ENCODE data around the gene CDHR2.

Gene CDHR2

DNA sequence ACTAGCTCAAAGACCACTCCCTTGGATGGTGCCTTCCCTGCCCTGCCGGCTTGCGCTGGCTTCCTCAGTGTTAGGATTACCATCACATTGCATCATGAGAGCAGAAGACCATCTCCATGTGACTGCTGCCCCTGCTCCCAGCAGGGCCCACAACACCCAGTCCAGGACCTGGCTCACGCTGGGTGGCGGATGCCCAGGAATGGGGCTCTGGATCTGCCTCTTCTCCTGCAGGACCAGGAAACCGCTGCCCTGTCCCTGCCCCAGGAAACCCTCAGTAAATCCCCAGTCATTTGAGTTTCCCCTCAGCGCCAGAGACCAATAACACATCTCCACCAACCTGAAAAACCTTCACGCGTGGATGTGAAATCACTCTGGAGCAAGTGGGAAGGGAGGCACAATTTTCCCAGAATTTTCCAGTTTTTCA lies 8.7 kb upstream of the CDHR2 start:
- TF ChIP-seq, protein P1, sequence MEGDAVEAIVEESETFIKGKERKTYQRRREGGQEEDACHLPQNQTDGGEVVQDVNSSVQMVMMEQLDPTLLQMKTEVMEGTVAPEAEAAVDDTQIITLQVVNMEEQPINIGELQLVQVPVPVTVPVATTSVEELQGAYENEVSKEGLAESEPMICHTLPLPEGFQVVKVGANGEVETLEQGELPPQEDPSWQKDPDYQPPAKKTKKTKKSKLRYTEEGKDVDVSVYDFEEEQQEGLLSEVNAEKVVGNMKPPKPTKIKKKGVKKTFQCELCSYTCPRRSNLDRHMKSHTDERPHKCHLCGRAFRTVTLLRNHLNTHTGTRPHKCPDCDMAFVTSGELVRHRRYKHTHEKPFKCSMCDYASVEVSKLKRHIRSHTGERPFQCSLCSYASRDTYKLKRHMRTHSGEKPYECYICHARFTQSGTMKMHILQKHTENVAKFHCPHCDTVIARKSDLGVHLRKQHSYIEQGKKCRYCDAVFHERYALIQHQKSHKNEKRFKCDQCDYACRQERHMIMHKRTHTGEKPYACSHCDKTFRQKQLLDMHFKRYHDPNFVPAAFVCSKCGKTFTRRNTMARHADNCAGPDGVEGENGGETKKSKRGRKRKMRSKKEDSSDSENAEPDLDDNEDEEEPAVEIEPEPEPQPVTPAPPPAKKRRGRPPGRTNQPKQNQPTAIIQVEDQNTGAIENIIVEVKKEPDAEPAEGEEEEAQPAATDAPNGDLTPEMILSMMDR (IDR thresholded peaks at IDR 0.05; ENCODE audit: low read depth, low read length, missing control alignments): no peak
- no peak overlapping the region for H3K4me3 ChIP-seq (replicated peaks; ENCODE audit: low read depth, low read length)
- DNase-seq (ENCODE audit: extremely low read depth, low read depth): no peak

DNA sequence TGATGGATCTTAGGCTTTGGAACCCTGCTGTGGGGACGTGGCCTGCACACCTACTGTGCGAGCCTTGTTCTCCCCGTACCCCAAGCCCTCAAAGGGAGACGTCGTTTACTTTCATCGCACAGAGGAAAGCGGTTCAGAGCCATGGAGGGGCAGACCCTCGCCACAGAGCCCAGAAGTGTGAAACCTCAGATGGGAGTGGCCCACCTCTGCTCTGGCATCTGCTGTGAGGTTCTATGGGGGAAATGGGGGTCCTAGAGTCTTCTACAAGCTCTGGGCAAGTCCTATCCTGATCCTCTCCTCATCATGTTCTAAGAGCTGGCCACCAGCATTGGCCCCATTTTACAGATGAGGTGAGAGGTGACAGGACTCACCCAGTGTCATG lies 8.2 kb upstream of the CDHR2 start:
- DNase-seq (ENCODE audit: extremely low read depth, low read depth): no peak

DNA sequence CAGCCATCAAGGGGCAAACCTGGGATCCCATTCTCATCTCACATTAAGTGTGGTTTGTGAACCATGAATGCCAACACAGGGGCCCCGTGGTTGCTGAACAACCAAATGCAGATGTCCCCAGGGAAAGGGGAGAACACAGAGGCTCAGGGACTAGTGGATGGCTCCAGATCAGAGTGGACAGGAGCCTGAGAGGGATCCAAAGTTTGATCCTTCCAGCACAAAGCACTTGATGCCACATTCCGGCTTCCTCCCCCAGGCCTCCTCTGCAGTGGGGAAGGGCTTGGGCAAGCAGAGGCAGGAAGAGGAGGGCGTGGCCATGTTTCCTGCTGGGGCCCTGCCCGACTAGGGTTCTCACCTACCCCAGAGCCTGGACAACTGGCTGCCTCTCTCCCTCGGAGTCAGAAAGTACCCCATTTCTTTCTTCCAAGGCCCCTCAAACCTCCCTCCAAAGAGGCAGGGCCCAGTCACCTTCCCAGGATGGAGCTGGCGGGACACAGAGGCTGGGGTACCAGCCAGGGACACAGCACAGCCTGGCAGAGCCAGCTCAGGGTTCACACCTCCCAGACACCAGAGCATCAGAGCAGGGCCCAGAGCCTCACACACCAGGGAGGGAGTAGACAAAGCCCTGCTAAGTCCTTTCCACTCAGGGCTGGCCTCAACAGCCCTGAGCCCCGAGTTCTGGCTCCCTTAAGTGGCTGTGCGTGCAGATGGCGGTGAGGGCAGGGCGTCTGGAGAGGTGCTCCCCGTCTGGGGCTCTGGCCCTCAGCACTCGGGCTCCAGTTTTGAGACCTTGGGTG lies 7.6 kb upstream of the CDHR2 start:
- TF ChIP-seq, protein P1 (IDR thresholded peaks at IDR 0.05; ENCODE audit: low read depth, low read length, missing control alignments): no peak
- DNase-seq (ENCODE audit: extremely low read depth, low read depth): no peak
- H3K4me3 ChIP-seq (replicated peaks; ENCODE audit: low read depth, low read length): no peak overlapping the region

More for the DNA sequence above, 8.2 kb upstream of the CDHR2 start:
- TF ChIP-seq, protein P1 (IDR thresholded peaks at IDR 0.05; ENCODE audit: low read depth, low read length, missing control alignments): no peak
- no peak overlapping the region for H3K4me3 ChIP-seq (replicated peaks; ENCODE audit: low read depth, low read length)

DNA sequence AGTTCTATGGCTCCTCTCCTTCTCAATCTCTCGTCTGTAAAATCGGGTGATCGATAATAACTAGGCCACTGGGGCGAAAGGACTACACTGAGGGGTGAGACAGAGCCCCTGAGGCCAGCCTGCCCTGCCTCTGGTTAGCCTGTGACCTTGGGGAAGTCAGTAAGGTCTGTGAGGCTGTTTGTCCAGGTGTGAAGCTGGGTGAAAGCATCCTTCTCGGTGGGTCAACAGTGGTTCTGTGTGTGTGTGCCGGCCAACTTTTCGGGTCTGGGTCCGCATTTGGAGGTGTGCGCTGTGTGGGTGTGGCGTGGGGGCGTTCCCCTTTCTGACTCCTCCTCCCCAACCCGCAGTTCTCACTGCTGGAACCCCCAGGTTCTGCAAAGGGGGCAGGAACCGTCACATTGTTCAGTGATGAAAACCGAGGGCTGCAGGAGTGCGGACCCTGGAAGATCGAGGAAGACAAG lies 7.0 kb upstream of the CDHR2 start:
- H3K4me3 ChIP-seq (replicated peaks; ENCODE audit: low read depth, low read length): peak overlapping the region; percentile 68
- DNase-seq (ENCODE audit: extremely low read depth, low read depth): no peak
- TF ChIP-seq, protein P1 (IDR thresholded peaks at IDR 0.05; ENCODE audit: low read depth, low read length, missing control alignments): no peak

DNA sequence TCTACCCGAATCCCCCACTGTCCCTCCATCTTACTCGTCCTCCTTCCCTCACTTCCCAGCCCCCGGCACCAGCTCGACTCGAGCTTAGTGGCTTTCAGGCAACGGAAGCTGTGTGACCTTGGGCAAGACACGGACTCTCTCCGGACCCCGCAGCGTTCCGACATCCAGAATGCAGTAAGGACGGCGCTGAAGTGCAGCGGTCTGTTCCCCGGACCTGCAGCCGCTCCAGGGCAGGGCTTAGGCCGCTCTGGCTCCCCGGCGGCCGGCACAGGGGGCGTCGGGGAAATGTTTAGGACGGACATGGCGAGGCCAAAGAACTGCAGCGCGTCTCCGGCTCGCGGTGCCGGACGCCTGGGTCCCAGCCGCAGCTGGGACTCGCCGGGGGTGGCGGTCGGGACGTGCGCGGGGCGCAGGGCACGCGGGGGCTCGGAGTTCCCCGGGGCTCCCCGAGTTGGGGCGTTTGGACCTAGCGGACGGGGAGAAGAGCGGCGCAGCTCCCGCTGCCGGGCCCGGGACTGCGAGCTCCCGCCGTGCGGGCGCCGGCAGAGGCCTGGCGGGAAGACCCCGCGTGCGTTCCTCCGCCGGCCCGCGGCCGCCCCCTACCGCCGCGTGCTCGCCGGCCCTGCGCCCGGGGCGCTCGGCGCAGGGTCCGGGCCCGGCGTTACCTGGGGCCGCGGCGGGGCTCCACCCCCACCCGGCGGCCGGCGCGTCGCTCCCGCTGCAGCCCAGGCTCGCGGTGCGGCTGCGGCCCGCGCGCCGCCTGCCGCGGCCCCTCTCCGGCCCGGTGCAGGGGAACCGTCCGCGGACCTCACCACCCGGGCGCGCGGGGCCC lies 6.3 kb upstream of the CDHR2 start:
- peak overlapping the region; percentile 68 for H3K4me3 ChIP-seq (replicated peaks; ENCODE audit: low read depth, low read length)
- TF ChIP-seq, protein P1 (IDR thresholded peaks at IDR 0.05; ENCODE audit: low read depth, low read length, missing control alignments): no peak
- DNase-seq (ENCODE audit: extremely low read depth, low read depth): no peak

DNA sequence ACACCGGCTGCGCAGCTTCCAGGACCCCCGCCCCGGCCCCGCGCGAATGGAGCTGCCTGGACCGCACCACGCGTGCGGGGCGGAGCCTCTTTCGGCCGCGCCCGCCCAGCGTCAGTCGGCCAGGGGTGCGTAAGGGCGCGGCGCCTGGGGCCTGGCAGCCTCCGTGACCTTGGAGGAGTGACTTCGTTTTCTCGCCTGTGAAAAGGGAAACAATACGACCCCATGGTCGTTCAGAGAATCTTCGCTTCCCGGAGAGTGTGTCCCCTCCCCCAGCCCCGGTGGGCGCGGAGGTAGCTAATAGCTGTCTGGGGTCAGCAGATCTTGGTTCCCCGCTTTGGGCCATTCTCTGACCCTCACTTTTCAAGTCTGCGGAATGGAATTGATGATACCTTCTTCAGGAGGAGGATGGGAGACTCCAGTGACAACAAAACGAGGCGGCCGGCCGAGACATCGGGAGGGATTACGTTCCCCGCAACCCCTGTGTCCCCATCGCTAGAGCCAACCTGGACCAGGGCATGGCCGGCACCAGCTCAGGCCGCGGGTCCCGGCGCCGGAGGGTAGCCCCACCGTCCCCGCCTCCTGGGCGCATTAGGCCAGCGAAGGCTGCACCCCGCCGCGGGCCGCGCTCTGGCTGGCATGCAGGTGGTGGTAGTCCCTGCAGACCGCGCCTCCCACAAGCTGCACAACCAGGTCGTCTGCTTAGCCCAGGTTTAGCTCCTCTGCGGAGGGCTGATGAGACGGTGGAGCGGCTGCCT lies 5.5 kb upstream of the CDHR2 start:
- DNase-seq (ENCODE audit: extremely low read depth, low read depth): no peak
- TF ChIP-seq, protein P1 (IDR thresholded peaks at IDR 0.05; ENCODE audit: low read depth, low read length, missing control alignments): no peak

More for the DNA sequence above, 5.5 kb upstream of the CDHR2 start:
- H3K4me3 ChIP-seq (replicated peaks; ENCODE audit: low read depth, low read length): peak overlapping the region; percentile 54
